ENCODE measurements around the gene GALNT6. TPM values are rescaled to one million over a fixed set of nuclear protein-coding genes. Genes with fewer than 3 reads are reported as not detected.

Gene GALNT6
- total RNA-seq, 1 experiment from 2014 or later: 6.5 TPM

DNA sequence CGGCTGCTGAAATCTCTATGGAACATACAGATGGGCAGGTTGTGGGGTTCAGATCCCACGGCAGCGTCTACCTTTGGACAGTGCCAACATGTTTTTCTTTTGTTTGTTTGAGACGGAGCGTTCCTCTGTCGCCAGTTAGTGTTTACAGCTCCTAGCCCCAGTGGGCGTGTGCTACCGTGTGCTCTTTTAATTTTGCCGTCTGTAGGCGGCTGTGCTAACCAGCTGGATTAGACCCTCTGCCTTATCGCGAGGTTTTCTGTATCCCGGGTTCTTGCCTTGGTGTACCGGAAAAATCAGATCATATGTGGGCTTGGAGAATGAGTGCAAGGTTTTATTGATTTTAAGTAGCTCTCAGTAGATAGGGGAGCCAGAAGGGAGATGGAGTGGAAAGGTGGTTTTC, 9.8 kb upstream of the GALNT6 start:
- ChIA-PET POLR2A (no interaction called here), CTCF (no interaction called here)
- no peak for ATAC-seq
- DNase-seq (ENCODE audit: low read depth, low spot score): no peak
- TF ChIP-seq REST (IDR thresholded peaks at IDR 0.05; ENCODE audit: insufficient read depth in 1 of 2, low read depth in 2 of 2, low read length in 1 of 2) (no peak), SIN3A (IDR thresholded peaks at IDR 0.05; ENCODE audit: borderline replicate concordance, insufficient read depth, low read depth, low read length) (no peak), POLR2AphosphoS5 (IDR thresholded peaks at IDR 0.05; ENCODE audit: low read depth, low read length) (no peak), CTCF (IDR thresholded peaks at IDR 0.05) (no peak), TCF7L2 (IDR thresholded peaks at IDR 0.05; ENCODE audit: low read depth, low read length) (no peak)
- no TSS peak for BruUV-seq (replicated peaks)
- no peak overlapping the region for H3K27ac ChIP-seq (ENCODE audit: low read length)
- H3K9me3 ChIP-seq (ENCODE audit: control insufficient read depth, insufficient read depth, low read depth, low read length): no peaks in the 10 kb centered on the region
- H3K27me3 ChIP-seq (ENCODE audit: control insufficient read depth, insufficient read depth, low read length): peaks cover 4% of the 10 kb centered on the region; the same call in 1 of the 2 replicates
- H3K4me3 ChIP-seq (ENCODE audit: low read depth in 2 of 2, low read length in 2 of 2): no peak overlapping the region
- no peaks in the 10 kb centered on the region for H3K36me3 ChIP-seq (ENCODE audit: control insufficient read depth, insufficient read depth, low read length)
- in situ Hi-C loops (cut with HindIII; ENCODE audit: low pct_unique_long_range_greater_than_20kb, low sequenced_read_pairs): no loop called here
- H3K4me1 ChIP-seq (ENCODE audit: control insufficient read depth, insufficient read depth, low read length): no peaks in the 10 kb centered on the region
- intact Hi-C loops (cut with micrococcal nuclease; ENCODE audit: unreplicated experiment): no loop called here

- Histone ChIP-seq H3K27me3 (ENCODE audit: control insufficient read depth, insufficient read depth, low read length) (peaks cover 4% of the 10 kb centered on the region; the same call in 1 of the 2 replicates), H3K4me3 (ENCODE audit: low read depth in 2 of 2, low read length in 2 of 2) (no peak overlapping the region), H3K36me3 (ENCODE audit: control insufficient read depth, insufficient read depth, low read length) (no peaks in the 10 kb centered on the region), H3K4me1 (ENCODE audit: control insufficient read depth, insufficient read depth, low read length) (no peaks in the 10 kb centered on the region), H3K9me3 (ENCODE audit: control insufficient read depth, insufficient read depth, low read depth, low read length) (no peaks in the 10 kb centered on the region), H3K27ac (ENCODE audit: low read length) (no peak overlapping the region)
- TF ChIP-seq REST (IDR thresholded peaks at IDR 0.05; ENCODE audit: insufficient read depth in 1 of 2, low read depth in 2 of 2, low read length in 1 of 2): no peak
- no peak for TF ChIP-seq POLR2AphosphoS5 (IDR thresholded peaks at IDR 0.05; ENCODE audit: low read depth, low read length)
- no peak for TF ChIP-seq TCF7L2 (IDR thresholded peaks at IDR 0.05; ENCODE audit: low read depth, low read length)
- no peak for TF ChIP-seq CTCF (IDR thresholded peaks at IDR 0.05)
- TF ChIP-seq SIN3A (IDR thresholded peaks at IDR 0.05; ENCODE audit: borderline replicate concordance, insufficient read depth, low read depth, low read length): no peak
- no TSS peak for BruUV-seq (replicated peaks)
- DNase-seq (ENCODE audit: low read depth, low spot score): no peak
- in situ Hi-C loops (cut with HindIII; ENCODE audit: low pct_unique_long_range_greater_than_20kb, low sequenced_read_pairs): no loop called here
- ChIA-PET POLR2A (interaction anchor here (0.7 kb wide), 1 partner anchor 11 kb away, joined by 6 read pairs; no protein-coding TSS in a partner anchor), CTCF (interaction anchor here (0.7 to 0.8 kb wide), 2 partner anchors 377 to 526 kb away, joined by 7 read pairs; no protein-coding TSS in a partner anchor)
- intact Hi-C loops (cut with micrococcal nuclease; ENCODE audit: unreplicated experiment): no loop called here
- ATAC-seq: no peak
Measured at GRCh38 chr12:51399891-51400290, 8.7 kb upstream of the GALNT6 start.

Measured in Panc1 (cell line).